HL-60/S4 treated with retinoic acid at 250 ng/mL for 4 days and 3 days (cell line): ENCODE data around the gene GYPC.
"Not testable (repeated sequence)": the region's sequence is repeated elsewhere in the genome, so short reads cannot be mapped to it uniquely, and the experiment has no call there.

ENCODE experiments used
- in situ Hi-C: fragments of 300-500 bp; cut with MboI; formaldehyde crosslinking; loops from 2 replicates; pipeline ENCODE4 v1.7.0; 2022; ENCODE audit warnings: low sequenced_read_pairs

GYPC gene

GRCh38 chr2:126655500-126656430, at the start of gene GYPC:
TSS of gene GYPC (plus strand) at chr2:126656158. CDS start at chr2:126656264, 106 bp downstream.
- in situ Hi-C loops, result no loop called here

- in situ Hi-C loops, result no loop called here
Observed at GRCh38 chr2:126614524-126615227, 41.3 kb upstream of the GYPC start.

GRCh38 chr2:126616606-126617069, 39.3 kb upstream of the GYPC start:
- in situ Hi-C loops, result no loop called here

GRCh38 chr2:126620302-126620701, 35.7 kb upstream of the GYPC start:
- in situ Hi-C loops, result no loop called here

- in situ Hi-C loops, result no loop called here
Observed at GRCh38 chr2:126623000-126623399, 33.0 kb upstream of the GYPC start.

GRCh38 chr2:126627643-126628042, 28.3 kb upstream of the GYPC start:
- in situ Hi-C loops, result no loop called here

GRCh38 chr2:126634273-126634861, 21.6 kb upstream of the GYPC start:
- in situ Hi-C loops, result no loop called here

- in situ Hi-C loops, result no loop called here
Observed at GRCh38 chr2:126635281-126635680, 20.7 kb upstream of the GYPC start.

GRCh38 chr2:126635736-126636135, 20.2 kb upstream of the GYPC start:
- in situ Hi-C loops, result no loop called here

GRCh38 chr2:126637386-126637785, 18.6 kb upstream of the GYPC start:
- in situ Hi-C loops, result no loop called here

GRCh38 chr2:126638746-126639145, 17.2 kb upstream of the GYPC start:
- in situ Hi-C loops, result no loop called here

- in situ Hi-C loops, result no loop called here
Observed at GRCh38 chr2:126639276-126639675, 16.7 kb upstream of the GYPC start.

GRCh38 chr2:126641294-126641693, 14.7 kb upstream of the GYPC start:
- in situ Hi-C loops, result not testable (repeated sequence)

GRCh38 chr2:126642031-126642430, 13.9 kb upstream of the GYPC start:
- in situ Hi-C loops, result no loop called here

GRCh38 chr2:126643431-126643830, 12.5 kb upstream of the GYPC start:
- in situ Hi-C loops, result no loop called here

- in situ Hi-C loops, result no loop called here
Observed at GRCh38 chr2:126643972-126644371, 12.0 kb upstream of the GYPC start.

- in situ Hi-C loops, result no loop called here
Observed at GRCh38 chr2:126644630-126645191, 11.2 kb upstream of the GYPC start.

GRCh38 chr2:126645211-126645618, 10.7 kb upstream of the GYPC start:
- in situ Hi-C loops, result no loop called here

- in situ Hi-C loops, result no loop called here
Observed at GRCh38 chr2:126646026-126646425, 9.9 kb upstream of the GYPC start.

GRCh38 chr2:126647714-126648344, 8.1 kb upstream of the GYPC start:
- in situ Hi-C loops, result not testable (repeated sequence)

GRCh38 chr2:126648345-126648786, 7.6 kb upstream of the GYPC start:
- in situ Hi-C loops, result not testable (repeated sequence)
